Upper lobe of right lung (tissue), 1 donor: ENCODE data around the gene GALNT12. TPM values are rescaled to one million over a fixed set of nuclear protein-coding genes. Genes with fewer than 3 reads are reported as not detected.

Source experiments
- ATAC-seq: fragments of 200-7000 bp; cut with Tn5 transposase; one replicate; pipeline ENCODE4 v1.9.1; 2020; ENCODE audit warnings: mild to moderate bottlenecking, moderate library complexity
- DNase-seq: peaks from one replicate; pipeline ENCODE4 v3.0.0-alpha.2; 2020
- H3K27ac ChIP-seq: fragments of 200-600 bp; one replicate; pipeline ENCODE4 v1.8.0; 2022
- H3K27me3 ChIP-seq: fragments of 200-600 bp; one replicate; pipeline ENCODE4 v1.8.0; 2022; ENCODE audit warnings: mild to moderate bottlenecking
- H3K36me3 ChIP-seq: fragments of 200-600 bp; one replicate; pipeline ENCODE4 v1.8.0; 2022
- H3K4me1 ChIP-seq: fragments of 200-600 bp; one replicate; pipeline ENCODE4 v1.8.0; 2022
- H3K4me3 ChIP-seq: fragments of 200-600 bp; one replicate; pipeline ENCODE4 v1.8.0; 2022; ENCODE audit warnings: mild to moderate bottlenecking
- H3K9me3 ChIP-seq: fragments of 200-600 bp; one replicate; pipeline ENCODE4 v1.8.0; 2022
- CTCF ChIP-seq: fragments of 200-600 bp; IDR thresholded peaks from one replicate; pipeline ENCODE4 v1.8.0; 2022; ENCODE audit warnings: antibody characterized with exemption
- intact Hi-C: fragments of 100-400 bp; cut with DNase I; formaldehyde crosslinking; loops from one replicate; pipeline ENCODE4 v1.11.0; 2022
- total RNA-seq: library from RNA; stranded (reverse); fragmentation: NEBNext Ultra II Directional; extraction: Animal tissue kit (Norgen Biotek cat#: 25700); gene quantifications from one replicate; pipeline ENCODE4 v1.2.1, GENCODE V29; 2021
- donor health status: DM: no; HTN: yes; CAD: no; lungs with severe emphysema.

Gene GALNT12
- total RNA-seq, 1 donor from 2014 or later, result 28.3 TPM

GRCh38 chr9:98866435-98867102 is 59.1 kb downstream of the GALNT12 start:
- H3K27me3 ChIP-seq, result no peaks in the 10 kb centered on the region
- no peaks in the 10 kb centered on the region for H3K36me3 ChIP-seq
- intact Hi-C loops, result no loop called here
- no peak for ATAC-seq
- no peak for DNase-seq
- no peak overlapping the region for H3K27ac ChIP-seq
- no peak for TF ChIP-seq CTCF
- peaks cover 14% of the 10 kb centered on the region for H3K4me1 ChIP-seq
- no peaks in the 10 kb centered on the region for H3K9me3 ChIP-seq
- H3K4me3 ChIP-seq, result no peak overlapping the region

- ATAC-seq, result peak; percentile 17
- no peak overlapping the region for H3K4me3 ChIP-seq
- H3K36me3 ChIP-seq, result no peaks in the 10 kb centered on the region
- H3K27ac ChIP-seq, result peak overlapping the region; percentile 52
- TF ChIP-seq CTCF, result no peak
- no peak for DNase-seq
- H3K9me3 ChIP-seq, result no peaks in the 10 kb centered on the region
- peaks cover 14% of the 10 kb centered on the region for H3K4me1 ChIP-seq
- intact Hi-C loops, result no loop called here
- H3K27me3 ChIP-seq, result no peaks in the 10 kb centered on the region
Observed at GRCh38 chr9:98867103-98867428, 59.6 kb downstream of the GALNT12 start.

GRCh38 chr9:98867429-98868168 is 60.1 kb downstream of the GALNT12 start:
- peak overlapping the region; percentile 52 for H3K27ac ChIP-seq
- peak; percentile 87 for ATAC-seq
- intact Hi-C loops, result no loop called here
- DNase-seq, result no peak
- H3K27me3 ChIP-seq, result no peaks in the 10 kb centered on the region
- peaks cover 14% of the 10 kb centered on the region for H3K4me1 ChIP-seq
- H3K9me3 ChIP-seq, result no peaks in the 10 kb centered on the region
- H3K36me3 ChIP-seq, result no peaks in the 10 kb centered on the region
- no peak overlapping the region for H3K4me3 ChIP-seq
- no peak for TF ChIP-seq CTCF

- DNase-seq, result no peak
- Histone ChIP-seq H3K27ac (no peak overlapping the region), H3K36me3 (no peaks in the 10 kb centered on the region), H3K4me1 (peaks cover 14% of the 10 kb centered on the region), H3K9me3 (no peaks in the 10 kb centered on the region), H3K4me3 (no peak overlapping the region), H3K27me3 (no peaks in the 10 kb centered on the region)
- intact Hi-C loops, result no loop called here
- no peak for ATAC-seq
- TF ChIP-seq CTCF, result no peak
Observed at GRCh38 chr9:98869078-98869745, 61.7 kb downstream of the GALNT12 start.

- no peak for DNase-seq
- Histone ChIP-seq H3K27me3 (no peaks in the 10 kb centered on the region), H3K9me3 (no peaks in the 10 kb centered on the region), H3K4me1 (peaks cover 10% of the 10 kb centered on the region), H3K4me3 (no peak overlapping the region), H3K36me3 (no peaks in the 10 kb centered on the region), H3K27ac (no peak overlapping the region)
- ATAC-seq, result no peak
- TF ChIP-seq CTCF, result no peak
- intact Hi-C loops, result no loop called here
Observed at GRCh38 chr9:98869866-98870265, 62.4 kb downstream of the GALNT12 start.
